Epithelial cell of prostate (primary cell): ENCODE results near the gene FXYD4.
"Not testable (repeated sequence)": the region's sequence is repeated elsewhere in the genome, so short reads cannot be mapped to it uniquely, and the experiment has no call there.

Experiments used
- DNase-seq: peaks from one replicate; pipeline ENCODE4 v3.0.0-alpha.2; 2011; ENCODE audit warnings: low read depth, low spot score
- H3K27ac ChIP-seq: fragments of 450-650 bp; 2 replicates; pipeline ENCODE4 v1.5.1; 2017; ENCODE audit warnings: mild to moderate bottlenecking

Gene FXYD4

GRCh38 chr10:43371418-43371817, at the start of gene FXYD4:
FXYD4 (plus strand) TSS chr10:43371636; CDS start chr10:43373747, 2,111 bp downstream.
- no peak for DNase-seq
- H3K27ac ChIP-seq, result no peak within 1 kb of the TSS

- no peak for DNase-seq
- H3K27ac ChIP-seq, result no peak overlapping the region
Observed at GRCh38 chr10:43322331-43322730, 49.1 kb upstream of the FXYD4 start.

GRCh38 chr10:43322769-43323168, 48.7 kb upstream of the FXYD4 start:
- H3K27ac ChIP-seq, result no peak overlapping the region
- peak; percentile 29 for DNase-seq

DNA sequence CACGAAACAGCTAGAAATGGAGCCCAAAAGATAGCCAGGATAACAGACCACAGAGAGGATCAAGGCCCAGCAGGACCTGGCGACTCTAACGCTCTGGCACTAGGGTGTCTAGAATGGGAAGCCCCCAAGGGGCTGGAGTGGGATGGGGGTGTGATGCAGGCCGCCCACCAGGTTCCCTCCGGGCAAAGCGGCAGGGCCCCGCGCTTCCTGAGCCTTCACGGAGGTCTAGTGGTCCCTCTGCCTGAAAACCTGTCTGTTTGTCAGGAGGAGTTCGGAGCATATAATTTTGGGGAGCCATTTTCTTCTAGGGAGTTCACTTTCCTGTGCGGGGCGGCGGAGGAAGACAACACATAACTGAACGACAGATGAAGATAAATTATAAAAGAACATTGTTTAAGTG, 48.2 kb upstream of the FXYD4 start:
- H3K27ac ChIP-seq, result no peak overlapping the region

GRCh38 chr10:43324876-43325275, 46.6 kb upstream of the FXYD4 start:
- H3K27ac ChIP-seq, result no peak overlapping the region
- DNase-seq, result no peak

More for the DNA sequence above, 48.2 kb upstream of the FXYD4 start:
- DNase-seq, result no peak

DNA sequence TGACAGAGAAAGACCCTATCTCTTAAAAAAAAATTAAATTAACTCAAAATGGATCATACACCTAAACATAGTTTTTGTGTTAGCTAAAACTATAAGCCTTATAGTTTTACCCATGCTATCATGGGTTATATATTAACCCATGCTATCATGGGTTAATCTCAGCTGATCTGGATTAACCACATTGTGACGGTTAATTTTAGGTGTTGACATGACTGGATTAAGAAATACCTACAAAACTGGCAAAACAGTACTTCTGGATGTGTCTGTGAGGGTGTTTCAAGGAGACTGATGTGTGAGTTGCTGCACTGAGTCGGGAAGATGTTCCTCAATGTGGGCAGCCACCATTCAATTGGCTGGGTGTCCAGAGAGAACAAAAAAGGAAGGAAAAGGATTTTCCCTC, 44.3 kb upstream of the FXYD4 start:
- no peak for DNase-seq
- H3K27ac ChIP-seq, result no peak overlapping the region

DNA sequence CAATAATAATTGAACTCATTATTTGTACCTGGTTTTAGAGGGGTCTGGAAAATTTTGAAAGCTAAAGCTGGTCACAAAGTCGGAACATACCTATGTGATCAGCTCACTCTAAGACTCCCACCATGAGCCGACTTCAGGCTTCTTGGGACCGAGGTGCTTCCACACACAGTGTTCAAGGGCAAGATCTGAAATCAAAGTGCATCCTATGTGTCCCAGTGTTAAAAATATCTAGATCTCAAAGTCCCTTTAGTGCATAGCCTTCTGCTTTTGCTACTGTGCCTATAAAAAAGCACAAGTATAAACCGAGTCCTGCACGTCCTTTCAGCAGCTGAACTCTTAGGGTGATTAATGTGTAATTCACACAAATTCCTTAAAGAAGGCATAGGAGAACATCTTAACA, 43.5 kb upstream of the FXYD4 start:
- DNase-seq, result no peak
- H3K27ac ChIP-seq, result no peak overlapping the region

- DNase-seq, H3K27ac ChIP-seq: not testable (repeated sequence)
Observed at GRCh38 chr10:43328810-43329209, 42.6 kb upstream of the FXYD4 start.

DNA sequence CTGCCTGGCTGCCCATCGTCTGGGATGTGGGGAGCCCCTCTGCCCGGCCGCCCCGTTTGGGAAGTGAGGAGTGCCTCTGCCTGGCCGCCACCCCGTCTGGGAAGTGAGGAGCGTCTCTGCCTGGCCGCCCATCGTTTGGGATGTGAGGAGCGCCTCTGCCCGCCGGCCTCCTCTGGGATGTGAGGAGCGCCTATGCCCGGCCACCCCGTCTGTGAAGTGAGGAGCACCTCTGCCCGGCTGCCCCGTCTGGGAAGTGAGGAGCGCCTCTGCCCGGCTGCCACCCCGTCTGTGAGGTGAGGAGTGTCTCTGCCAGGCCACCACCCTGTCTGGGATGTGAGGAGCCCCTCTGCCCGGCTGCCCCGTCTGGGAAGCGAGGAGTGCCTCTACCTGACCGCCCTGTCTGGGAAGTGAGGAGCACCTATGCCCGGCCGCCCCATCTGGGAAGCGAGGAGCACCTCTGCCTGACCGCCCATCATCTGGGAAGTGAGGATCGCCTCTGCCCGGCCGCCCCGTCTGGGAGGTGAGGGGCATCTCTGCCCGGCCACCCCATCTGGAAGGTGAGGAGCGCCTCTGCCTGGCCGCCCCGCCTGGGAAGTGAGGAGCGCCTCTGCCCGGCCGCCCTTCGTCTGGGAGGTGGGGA, 42.1 kb upstream of the FXYD4 start:
- not testable (repeated sequence) for DNase-seq, H3K27ac ChIP-seq

DNA sequence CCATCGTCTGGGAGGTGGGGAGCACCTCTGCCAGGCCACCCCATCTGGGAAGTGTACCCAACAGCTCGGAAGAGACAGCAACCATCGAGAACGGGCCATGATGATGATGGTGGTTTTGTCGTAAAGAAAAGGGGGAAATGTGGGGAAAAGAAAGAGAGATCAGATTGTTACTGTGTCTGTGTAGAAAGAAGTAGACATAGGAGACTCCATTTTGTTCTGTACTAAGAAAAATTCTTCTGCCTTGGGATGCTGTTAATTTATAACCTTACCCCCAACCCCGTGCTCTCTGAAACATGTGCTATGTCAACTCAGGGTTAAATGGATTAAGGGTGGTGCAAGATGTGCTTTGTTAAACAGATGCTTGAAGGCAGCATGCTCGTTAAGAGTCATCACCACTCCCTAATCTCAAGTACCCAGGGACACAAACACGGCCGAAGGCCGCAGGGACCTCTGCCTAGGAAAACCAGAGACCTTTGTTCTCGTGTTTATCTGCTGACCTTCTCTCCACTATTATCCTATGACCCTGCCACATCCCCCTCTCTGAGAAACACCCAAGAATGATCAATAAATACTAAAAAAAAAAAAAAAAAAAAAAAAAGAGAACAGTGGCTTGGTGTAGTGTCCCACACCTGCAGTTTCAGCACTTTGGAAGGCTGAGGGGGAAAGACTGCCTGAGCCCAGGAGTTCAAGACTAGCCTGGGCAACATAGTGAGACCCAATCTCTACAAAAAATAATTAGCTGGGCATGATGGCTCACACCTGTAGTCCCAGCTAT, 41.2 kb upstream of the FXYD4 start:
- not testable (repeated sequence) for H3K27ac ChIP-seq, DNase-seq

DNA sequence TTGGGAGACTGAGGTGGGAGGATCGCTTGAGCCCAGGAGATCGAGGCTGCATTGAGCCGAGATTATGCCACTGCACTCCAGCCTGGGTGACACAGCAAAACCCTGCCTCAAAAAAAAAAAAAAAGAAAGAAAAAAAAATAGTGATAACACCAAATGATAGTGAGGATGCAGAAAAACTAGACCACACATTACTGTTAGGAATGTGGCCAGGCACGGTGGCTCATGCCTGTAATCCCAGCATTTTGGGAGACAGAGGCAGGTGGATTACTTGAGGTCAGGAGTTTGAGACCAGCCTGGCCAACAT, 40.7 kb upstream of the FXYD4 start:
- DNase-seq, H3K27ac ChIP-seq: not testable (repeated sequence)

DNA sequence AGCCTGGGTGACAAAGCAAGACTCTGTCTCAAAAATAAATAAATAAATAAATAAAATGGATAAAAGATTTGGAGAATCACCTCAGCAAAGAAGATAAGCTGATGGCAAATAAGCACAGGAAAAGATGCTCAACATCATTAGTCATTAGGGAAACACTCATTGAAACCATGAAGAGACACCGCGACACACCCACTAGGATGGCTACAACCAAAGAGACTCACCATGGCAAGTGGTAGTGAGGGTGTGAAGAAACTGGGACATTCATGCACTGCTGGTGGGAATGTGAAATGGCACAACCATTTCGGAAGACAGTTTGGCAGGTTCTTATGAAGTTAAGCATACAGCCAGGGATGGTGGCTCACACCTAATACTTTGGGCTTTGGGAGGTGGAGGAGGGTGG, 37.8 kb upstream of the FXYD4 start:
- H3K27ac ChIP-seq, result no peak overlapping the region
- no peak for DNase-seq

DNA sequence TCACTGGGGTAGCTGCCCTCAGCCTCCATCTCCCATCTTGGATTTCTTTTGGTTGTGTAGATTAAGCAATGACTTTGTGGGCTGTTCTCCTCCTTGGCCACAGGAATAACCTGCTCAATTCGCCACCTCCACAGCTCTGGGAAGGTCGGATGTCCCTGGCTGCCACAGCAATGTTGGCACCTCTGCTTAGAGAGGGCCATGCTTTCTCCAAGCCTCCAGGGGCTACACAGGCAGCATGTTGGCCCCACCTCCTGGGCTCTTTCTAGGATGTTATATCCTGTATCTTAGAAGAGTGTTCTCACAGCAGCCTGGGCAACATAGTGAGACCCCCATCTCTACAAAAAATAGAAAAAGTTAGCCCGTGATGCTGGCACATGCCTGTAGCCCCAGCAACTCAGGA, 35.4 kb upstream of the FXYD4 start:
- H3K27ac ChIP-seq, result no peak overlapping the region
- DNase-seq, result no peak

GRCh38 chr10:43336641-43337318, 34.7 kb upstream of the FXYD4 start:
- peak overlapping the region; percentile 39 for H3K27ac ChIP-seq
- DNase-seq, result no peak

- H3K27ac ChIP-seq, DNase-seq: not testable (repeated sequence)
Observed at GRCh38 chr10:43337536-43337935, 33.9 kb upstream of the FXYD4 start.

- DNase-seq, result no peak
- no peak overlapping the region for H3K27ac ChIP-seq
Observed at GRCh38 chr10:43338117-43338516, 33.3 kb upstream of the FXYD4 start.

GRCh38 chr10:43339136-43339535, 32.3 kb upstream of the FXYD4 start:
- no peak overlapping the region for H3K27ac ChIP-seq
- no peak for DNase-seq

GRCh38 chr10:43340101-43340500, 31.3 kb upstream of the FXYD4 start:
- DNase-seq, result no peak
- H3K27ac ChIP-seq, result no peak overlapping the region

DNA sequence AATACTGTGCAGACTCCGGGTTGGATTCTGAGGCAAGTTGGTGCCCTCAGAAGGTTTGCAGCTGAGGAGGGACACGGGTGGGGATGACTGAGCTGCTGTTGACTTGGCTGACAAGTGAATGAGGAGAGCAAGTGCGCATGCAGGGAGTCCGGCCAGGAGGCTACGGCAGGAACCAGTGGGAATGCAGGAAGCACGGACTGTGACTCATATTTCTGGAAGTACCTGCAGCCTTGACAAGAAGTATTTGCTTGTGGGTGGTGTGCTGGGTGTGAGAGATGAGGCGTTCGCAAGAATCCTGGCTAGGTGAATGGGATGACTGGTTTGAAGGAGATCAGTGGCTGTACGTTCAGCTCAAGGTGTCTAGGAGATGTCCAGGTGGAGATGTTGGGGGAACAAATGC, 30.8 kb upstream of the FXYD4 start:
- DNase-seq, result peak; percentile 80
- no peak overlapping the region for H3K27ac ChIP-seq

DNA sequence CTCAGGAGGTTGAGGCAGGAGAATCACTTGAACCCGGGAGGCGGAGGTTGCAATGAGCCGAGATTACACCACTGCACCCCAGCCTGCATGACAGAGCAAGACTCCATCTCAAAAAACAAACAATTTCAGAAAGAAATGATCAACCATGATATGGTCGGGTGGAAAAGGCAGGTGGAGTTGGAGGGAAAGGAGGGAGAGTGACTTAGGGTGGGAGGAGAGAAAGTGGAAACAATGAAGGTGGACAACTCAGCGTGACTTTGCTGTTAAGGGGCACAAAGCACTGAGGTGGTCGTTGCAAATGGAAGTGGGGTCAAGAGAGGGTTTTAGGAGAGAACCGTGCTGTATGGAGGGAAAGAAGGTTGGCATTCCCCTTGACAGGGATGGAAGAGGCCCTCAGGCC, 30.0 kb upstream of the FXYD4 start:
- no peak for DNase-seq
- no peak overlapping the region for H3K27ac ChIP-seq

DNA sequence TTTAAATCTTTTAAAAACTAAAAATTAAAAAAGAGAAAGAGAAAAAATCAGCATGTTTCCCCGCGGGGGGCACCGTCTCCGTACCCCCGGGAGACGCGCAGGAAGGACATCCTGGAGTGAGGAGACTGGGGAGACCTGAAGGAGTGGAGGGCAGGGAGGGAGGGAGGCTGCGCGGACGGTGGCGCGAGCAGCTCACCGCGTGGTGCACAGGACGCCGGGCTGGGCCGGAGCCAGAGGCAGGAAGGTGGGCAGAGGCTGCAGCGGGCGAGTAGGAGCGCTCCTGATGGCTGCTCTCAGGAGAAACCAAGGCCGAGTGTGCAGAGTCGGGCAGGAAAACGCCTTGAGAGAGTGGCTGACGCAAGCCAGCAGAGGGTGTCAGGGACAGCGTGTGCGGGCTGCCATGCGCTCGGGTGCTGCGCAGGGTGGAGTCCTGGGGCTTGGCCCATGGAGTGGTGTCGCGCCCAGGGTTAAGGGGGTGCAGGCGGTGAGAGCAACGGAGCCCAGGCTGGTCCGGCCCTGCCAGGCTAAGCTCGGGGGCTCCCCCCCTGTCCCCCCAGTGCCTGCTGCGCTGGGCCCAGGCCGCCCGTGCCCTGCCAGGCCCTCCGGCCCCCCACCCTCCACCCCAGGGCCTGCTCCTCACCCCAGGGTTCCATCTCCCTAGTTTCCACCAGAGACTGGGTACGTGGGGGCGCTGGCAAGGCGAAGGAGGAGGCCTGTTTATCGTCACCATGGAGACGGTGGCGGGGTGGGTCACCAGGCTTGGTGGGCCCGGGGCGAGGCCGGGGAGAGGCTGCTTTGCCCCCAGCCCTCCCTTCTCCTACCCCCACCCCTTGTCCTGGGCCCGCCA, 28.9 kb upstream of the FXYD4 start:
- no peak for DNase-seq
- no peak overlapping the region for H3K27ac ChIP-seq
